Measurements from ENCODE around the gene TMPO.
"Not testable (repeated sequence)": the region's sequence is repeated elsewhere in the genome, so short reads cannot be mapped to it uniquely, and the experiment has no call there.

TMPO gene

DNA sequence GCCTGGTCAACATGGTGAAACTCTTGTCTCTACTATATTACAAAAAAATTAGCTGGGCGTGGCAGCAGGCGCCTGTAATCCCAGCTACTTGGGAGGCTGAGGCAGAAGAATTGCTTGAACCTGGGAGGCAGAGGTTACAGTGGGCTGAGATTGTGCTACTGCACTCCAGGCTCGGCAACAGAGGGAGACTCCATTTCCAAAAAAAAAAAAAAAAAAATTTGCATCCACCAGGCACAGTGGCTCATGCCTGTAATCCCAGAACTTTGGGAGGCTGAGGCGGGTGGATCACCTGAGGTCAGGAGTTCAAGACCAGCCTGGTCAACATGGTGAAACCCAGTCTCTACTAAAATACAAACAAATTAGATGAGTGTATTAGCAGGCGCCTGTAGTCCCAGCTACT lies 3.6 kb upstream of the TMPO start:
- DNase-seq (ENCODE audit: low spot score) = not testable (repeated sequence)

- DNase-seq (ENCODE audit: low spot score) = no peak
These were observed 1.7 kb upstream of the TMPO start for GRCh38 chr12:98513379-98514322.

DNA sequence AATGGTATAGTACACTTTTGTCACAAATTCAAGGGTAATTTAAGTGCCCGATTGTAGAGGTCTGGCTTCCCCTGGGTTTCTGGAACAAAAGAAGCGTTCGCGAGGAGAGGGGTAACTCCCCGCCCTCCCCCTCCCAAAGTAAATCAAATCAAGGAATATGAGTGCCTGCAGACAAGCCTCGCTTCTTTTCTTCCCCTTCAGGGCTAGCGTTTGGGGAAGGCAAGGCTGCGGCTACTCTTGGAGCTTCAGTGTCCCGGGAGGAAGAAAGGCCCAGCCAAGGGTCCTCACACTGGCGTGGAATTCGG lies 456 bp upstream of the TMPO start:
- no peak for DNase-seq (ENCODE audit: low spot score)

GRCh38 chr12:98516111-98516873 lies 902 bp downstream of the TMPO start:
- DNase-seq (ENCODE audit: low spot score) = peak; percentile 92

- DNase-seq (ENCODE audit: low spot score) = no peak
These were observed 4.0 kb downstream of the TMPO start for GRCh38 chr12:98519257-98519907.

GRCh38 chr12:98530068-98530467 lies 14.7 kb downstream of the TMPO start:
- no peak for DNase-seq (ENCODE audit: low spot score)

DNA sequence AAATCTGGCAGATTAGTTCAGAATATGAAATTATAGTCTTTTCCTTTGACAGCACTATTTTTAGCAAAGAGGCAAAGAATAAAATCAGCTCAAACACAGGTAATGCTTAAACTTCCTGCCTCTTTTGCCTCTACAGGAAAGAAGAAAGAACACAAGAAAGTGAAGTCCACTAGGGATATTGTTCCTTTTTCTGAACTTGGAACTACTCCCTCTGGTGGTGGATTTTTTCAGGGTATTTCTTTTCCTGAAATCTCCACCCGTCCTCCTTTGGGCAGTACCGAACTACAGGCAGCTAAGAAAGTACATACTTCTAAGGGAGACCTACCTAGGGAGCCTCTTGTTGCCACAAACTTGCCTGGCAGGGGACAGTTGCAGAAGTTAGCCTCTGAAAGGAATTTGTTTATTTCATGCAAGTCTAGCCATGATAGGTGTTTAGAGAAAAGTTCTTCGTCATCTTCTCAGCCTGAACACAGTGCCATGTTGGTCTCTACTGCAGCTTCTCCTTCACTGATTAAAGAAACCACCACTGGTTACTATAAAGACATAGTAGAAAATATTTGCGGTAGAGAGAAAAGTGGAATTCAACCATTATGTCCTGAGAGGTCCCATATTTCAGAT lies 17.4 kb downstream of the TMPO start:
- DNase-seq (ENCODE audit: low spot score) = peak; percentile 52

GRCh38 chr12:98533723-98534251 lies 18.4 kb downstream of the TMPO start:
- no peak for DNase-seq (ENCODE audit: low spot score)

DNA sequence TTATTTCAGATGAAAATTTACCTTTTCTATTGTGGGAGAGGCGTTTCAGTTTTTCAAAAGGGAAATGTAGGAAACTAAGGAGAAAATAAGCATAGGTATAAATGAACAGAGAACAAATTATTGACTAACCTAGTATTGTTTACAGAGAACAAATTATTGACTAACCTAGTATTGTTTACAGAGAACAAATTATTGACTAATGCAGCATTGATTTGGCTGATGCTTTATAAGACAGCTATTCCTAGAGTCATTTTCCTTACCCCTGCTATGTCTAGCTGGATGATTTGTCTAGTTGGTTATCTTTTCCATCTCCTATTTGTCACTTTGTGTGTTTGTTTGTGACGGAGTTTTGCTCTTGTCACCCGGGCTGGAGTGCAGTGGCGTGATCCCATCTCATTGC lies 22.6 kb downstream of the TMPO start:
- DNase-seq (ENCODE audit: low spot score) = no peak

DNA sequence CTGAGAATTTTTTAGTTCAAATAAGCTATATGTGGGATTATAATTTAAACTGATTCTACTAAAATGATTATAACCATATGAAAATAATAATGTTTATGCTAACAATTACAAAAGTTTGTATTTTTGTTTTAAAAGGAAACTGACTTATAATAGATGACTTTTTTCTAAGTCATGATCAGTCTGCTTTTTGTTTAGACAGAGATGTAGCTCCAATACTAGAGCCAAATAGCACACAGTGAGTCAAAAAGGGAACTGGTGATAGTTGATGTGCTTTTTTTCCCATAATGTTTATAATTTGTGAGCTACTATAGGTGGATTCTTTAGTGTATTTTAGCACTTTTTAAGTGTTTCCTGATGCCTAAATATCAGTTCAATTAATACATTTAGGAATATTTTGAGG lies 28.3 kb downstream of the TMPO start:
- no peak for DNase-seq (ENCODE audit: low spot score)

- DNase-seq (ENCODE audit: low spot score) = no peak
These were observed 29.4 kb downstream of the TMPO start for GRCh38 chr12:98544751-98545150.

DNA sequence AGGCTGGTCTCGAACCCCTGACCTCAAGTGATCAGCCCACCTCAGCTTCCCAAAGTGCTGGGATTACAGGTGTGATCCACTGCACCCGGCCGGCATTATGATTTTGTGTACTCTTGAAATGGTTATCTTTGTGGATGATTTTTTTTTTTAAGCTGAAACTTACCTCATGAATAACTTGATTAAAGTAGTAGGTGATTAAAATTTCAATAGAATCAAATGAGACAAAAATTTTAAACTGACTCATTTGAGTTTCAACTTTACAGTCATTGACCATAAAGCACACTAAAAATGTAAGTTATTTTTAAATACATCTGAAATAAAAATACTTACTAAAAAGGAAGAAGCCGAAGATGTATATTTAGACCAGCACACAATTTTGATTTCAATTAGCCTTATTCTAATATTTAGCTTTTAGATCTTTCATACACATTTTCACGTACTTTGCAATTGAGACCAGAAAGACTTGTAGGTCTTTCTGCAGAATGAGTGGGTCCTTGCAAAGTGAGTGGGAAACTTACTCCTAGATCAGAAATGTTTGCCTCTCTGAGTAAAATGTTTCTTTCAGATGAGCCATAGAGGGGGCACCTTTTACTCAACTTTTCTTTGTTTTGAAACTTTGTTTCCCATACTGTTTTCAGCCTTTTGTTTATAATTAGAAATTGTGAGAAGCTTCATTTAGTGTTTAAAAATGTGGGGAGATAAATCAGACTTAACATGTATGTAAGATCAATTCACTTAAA lies 34.2 kb downstream of the TMPO start:
- DNase-seq (ENCODE audit: low spot score) = no peak

- no peak for DNase-seq (ENCODE audit: low spot score)
These were observed 36.4 kb downstream of the TMPO start for GRCh38 chr12:98551787-98552186.

DNA sequence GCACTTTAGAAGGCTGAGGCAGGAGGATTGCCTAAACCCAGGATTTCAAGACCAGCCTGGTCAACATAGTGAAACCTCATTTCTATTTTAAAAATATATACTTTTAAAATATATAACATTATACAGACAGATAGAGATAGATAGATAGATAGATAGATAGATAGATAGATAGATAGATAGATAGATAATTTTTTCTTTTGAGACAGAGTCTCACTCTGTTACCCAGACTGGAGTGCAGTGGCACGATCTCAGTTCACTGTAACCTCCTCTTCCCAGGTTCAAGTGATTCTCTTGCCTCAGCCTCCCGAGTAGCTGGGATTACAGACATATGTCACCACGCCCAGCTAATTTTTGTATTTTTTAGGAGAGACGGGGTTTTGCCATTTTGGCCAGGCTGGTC lies 42.7 kb downstream of the TMPO start:
- not testable (repeated sequence) for DNase-seq (ENCODE audit: low spot score)

DNA sequence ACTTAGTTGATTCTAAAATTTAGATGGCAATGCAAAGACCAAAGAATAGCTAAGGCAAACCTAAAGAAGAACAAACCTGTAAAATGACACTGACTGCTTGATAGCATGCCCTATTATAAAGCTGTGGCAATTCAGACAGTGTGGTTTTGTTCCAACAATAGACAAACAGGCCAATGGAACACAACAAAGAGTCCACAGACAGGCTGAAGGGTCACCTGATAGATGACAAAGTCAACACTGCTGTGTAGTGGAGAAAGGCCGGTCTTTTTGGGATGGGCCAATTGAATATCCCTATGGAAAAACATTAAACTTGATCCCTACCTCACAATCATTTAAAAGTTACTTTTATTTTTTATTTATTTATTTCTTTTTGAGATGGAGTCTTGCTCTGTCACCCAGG lies 44.3 kb downstream of the TMPO start:
- peak; percentile 39 for DNase-seq (ENCODE audit: low spot score)

GRCh38 chr12:98561846-98562245 lies 46.5 kb downstream of the TMPO start:
- DNase-seq (ENCODE audit: low spot score) = no peak

GRCh38 chr12:98572010-98572409 lies 56.6 kb downstream of the TMPO start:
- no peak for DNase-seq (ENCODE audit: low spot score)

DNA sequence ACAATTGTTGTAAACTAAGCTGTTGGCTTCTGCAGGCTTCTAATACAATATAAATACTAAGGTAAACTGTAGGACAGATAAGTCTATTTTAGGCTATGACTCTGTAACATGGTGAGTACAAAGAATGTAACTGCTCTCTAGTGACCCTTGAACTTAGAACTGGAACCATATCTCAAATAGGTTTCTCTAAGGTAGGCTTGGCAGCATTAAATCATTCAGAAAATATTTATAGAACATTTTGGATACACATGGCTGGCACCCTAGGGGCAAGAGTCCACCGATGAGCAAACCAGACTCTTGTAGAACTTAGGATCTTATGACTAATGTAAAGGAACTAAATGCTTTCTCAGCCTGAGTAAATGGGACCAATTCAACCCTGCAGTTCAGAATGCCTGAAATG lies 58.7 kb downstream of the TMPO start:
- DNase-seq (ENCODE audit: low spot score) = no peak

DNA sequence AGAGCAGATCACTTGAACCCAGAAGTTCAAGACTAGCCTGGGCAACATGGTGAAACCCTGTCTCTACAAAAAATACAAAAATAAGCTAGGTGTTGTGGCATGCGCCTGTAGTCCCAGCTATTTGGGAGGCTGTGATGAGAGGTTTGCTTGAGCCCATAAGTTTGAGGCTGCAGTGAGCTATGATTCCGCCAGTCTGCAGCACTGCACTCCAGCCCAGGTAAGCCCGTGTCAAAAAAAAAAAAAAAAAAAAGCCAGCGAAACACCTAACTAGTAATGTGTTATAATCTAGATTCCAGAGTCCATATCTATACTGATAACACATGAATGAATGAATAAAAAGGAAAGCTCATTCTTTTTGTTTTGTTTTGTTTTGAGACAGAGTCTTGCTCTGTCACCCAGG lies 59.6 kb downstream of the TMPO start:
- no peak for DNase-seq (ENCODE audit: low spot score)

DNA sequence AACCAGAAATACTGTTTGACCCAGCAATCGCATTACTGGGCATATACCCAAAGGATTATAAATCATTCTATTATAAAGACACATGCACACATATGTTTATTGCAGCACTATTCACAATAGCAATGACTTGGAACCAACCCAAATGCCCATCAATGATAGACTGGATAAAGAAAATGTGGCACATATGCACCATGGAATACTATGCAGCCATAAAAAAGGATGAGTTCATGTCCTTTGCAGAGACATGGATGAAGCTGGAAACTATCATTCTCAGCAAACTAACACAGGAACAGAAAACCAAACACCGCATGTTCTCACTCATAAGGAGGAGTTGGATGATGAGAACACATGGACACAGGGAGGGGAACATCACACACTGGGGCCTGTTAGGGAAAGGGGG lies 61.4 kb downstream of the TMPO start:
- DNase-seq (ENCODE audit: low spot score) = not testable (repeated sequence)

DNA sequence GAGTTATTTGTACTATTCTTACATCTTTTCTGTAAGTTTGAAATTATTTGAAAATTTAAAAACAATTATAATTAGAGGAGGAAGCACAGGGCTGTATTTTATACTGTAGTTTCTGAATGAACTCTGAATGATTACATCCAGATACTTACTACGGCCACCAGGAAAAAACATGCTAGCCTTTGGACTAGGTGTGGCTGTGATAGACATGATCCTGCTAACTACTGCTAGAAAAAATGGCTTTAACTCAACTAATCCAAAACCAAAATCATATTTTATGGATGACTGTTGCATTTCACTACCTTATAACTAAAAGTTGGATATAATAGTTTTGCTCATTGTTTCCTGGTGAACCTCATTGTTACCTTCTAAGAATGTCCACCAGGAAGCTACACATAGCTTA lies 63.0 kb downstream of the TMPO start:
- DNase-seq (ENCODE audit: low spot score) = peak; percentile 13

Measured in SW480 (cell line).